NT2/D1 (cell line): ENCODE data around the gene PBXIP1.

Experiments
- YY1 ChIP-seq: IDR thresholded peaks from 2 replicates; pipeline ENCODE4 v1.6.1; 2011; ENCODE audit not compliant: insufficient read length, insufficient read depth
- ZNF274 ChIP-seq: IDR thresholded peaks from 2 replicates; pipeline ENCODE4 v1.6.1; 2011; ENCODE audit warnings: mild to moderate bottlenecking, low read depth, low read length

DNA sequence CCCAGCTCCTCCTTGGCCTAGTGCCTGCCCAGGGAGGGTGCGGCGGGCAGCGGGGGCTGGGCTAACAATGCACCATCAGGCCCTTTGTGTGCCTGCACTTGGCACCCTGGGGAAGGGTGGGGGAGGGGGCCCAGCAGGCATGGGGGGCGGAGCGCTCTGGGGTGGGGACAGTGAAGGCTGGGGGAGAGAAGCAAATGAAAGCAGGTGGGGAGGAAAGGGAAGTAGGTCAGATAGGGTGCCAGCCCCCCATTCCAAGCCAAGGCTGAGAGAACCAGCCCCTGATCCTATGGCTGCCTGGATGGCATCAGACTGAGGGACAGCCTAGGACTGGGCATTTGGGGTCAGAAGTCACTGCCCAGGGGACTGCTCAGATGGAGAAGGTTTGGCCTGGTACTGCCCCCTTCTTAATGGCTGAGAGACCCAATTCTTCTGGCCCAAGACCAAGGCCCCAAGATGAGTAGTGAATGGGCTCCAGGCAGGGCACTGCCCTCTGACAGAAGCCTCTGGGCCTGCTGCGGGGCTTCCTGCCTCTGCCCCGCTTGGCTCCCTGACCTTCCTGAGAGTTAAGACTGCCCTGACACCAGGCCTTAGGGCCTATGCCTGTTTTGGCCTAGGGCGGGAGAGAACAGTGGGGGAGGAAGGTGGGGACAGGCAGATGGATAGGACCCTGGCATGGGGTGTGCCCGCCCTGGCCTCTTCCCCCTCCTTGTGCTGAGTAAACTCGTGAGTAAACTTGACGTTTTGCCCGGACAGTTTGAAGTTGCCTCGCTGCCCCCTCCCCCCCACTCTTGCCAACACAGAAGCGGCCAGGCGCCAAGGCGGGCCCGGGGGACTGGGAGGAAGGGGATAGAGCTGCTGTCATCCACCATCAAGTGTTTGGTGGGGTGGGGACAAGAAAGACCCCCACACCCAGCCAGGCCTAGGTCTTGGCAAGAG is 49.4 kb upstream of the PBXIP1 start:
- no peak for TF ChIP-seq ZNF274
- no peak for TF ChIP-seq YY1
